ENCODE results near the gene SLC40A1.

SLC40A1 gene

DNA sequence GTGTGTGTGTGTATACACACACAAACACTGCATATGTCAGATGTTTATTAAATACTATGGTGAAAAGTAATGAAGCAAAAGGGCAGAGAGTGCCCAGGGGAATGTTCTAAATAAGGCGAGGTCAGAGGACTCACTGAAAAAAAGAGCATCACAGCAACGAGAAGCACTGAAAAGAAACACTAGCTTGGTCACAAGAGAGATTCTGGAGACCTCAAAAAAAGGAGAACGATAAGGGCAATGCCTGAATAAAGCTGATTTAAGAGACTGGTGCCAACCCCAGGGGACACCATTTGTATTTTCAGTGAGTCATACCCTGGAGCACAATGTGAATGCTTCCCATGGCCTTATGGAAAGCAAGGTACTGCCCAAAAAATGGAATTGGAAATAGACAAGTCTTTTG lies 14.5 kb downstream of the SLC40A1 start:
- no peak for DNase-seq (ENCODE audit: low read depth)

DNA sequence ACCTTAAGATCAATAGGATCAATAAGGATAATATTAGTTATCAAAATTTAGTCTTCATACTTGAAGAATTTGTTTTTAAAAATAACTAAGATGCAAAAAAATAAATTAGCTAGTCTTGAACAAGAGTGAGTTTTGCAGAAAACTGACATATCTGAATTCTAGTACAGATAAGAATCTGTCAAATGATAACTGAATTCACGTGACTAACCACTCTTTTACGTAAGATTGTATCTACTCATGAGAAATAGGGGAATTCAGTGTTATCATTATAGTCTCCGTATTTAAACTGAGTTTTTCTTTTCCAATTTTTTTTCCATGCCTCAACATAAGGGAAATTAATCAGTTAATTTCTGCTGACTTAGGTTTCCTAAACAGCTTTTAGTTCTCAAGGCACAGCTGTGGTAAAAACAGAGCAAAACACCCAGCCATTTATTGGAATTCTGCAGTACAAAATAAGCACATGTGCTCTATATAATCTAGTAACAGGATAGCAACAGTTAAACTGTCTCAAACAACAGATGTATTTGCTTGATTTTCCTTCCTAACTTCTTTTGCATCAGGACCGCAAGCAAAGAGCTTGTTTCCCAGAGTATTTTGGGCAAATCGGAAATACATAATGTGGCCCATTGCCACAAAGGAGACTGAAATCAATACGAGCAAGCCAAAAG lies 19.1 kb downstream of the SLC40A1 start:
- no peak for DNase-seq (ENCODE audit: low read depth)

DNA sequence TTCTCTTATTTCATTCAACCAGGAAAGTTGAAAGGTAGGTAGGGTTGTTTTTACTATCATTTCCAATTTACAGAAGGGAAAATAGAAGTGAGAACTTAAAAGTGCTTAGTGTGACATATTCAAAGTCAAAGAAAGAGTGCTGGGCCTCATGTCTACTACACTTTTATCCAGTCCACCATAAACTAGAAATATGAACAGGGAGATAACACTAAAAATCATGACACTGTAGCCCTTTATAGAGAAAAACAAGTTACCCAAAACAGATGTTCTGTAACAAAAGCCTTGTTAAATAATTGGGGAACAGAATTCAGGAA lies 20.4 kb downstream of the SLC40A1 start:
- DNase-seq (ENCODE audit: low read depth), result no peak

DNA sequence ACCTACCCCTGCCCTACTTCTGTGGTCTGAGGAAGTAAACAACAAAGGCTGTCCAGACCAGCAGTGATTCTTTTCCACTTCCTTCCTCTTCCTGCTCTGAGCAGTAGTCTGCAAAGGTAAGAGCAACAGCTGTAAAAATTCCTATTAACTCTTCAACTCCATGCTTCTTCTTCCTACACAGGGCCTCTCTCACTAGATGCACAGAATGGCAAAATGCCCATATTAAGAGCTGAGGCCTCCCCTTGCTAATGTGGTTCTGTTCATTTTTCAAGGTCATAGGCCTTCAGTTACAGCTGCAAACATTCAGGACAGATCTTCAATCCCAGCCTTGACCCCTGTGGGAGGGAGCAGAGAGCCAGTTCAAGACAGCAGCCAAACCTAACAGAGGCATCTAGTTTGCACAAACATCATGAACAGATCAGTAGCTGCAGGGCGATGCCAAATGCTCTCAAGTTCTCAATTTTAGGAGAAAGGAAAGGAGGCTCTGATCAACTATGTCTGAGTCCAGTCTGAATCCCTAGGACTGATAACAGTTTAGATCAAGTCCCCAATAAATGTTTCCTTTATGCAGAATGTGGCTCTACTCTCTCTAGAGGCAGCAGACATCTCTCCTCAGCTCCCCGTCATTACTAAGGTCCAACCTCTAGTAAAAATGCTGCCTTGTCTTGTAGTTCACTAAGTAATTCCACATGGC lies 20.9 kb downstream of the SLC40A1 start:
- no peak for DNase-seq (ENCODE audit: low read depth)

DNA sequence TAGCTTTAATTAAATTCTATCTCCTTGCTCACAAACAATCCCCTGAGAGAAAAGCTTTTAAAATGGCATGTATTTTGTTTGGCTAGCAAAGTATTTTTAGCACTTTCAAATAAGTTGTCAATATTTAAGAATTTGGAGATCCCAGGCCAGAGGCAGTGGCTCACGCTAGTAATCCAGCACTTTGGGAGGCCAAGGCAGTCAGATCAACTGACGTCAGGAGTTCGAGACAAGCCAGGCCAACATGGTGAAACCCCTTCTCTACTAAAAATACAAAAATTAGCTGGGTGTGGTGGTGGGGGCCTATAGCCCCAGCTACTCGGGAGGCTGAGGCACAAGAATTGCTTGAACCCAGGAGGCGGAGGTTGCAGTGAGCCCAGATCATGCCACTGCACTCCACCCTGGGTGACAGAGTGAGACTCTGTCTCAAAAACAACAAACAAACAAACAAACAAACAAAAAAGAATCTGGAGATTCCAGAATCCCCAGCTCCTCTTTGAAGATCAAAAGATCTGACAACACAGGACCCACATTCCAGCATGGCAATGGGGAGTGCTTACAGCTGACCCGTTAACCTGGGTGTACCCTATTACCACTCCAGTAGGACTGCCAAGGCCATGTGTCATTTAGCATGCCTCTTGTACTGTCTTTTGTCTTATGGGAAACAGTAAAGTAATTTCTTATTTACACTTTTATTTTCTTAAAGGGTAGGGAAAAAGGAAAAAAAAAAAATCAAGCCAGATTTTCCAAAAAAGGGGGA lies 21.9 kb downstream of the SLC40A1 start:
- DNase-seq (ENCODE audit: low read depth), result no peak

DNA sequence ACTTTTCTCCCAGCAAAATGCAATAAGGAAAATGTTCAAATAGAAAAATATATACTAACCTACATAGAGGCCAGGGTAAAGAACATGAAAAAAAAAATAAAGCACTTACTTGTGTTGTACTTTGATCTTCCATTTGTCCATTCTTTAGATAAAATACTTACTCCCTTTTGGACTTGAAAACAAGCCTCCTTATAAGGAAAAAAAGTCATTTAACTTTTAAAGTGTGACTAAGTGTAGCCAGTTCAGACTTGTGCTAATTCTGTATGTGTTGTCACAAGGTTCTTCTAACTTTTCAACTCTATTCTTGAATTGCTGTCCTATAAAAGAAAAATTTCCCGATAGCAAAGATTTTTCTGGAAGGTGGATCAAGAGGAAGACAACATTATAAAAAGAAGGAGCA lies 23.2 kb downstream of the SLC40A1 start:
- no peak for DNase-seq (ENCODE audit: low read depth)

DNA sequence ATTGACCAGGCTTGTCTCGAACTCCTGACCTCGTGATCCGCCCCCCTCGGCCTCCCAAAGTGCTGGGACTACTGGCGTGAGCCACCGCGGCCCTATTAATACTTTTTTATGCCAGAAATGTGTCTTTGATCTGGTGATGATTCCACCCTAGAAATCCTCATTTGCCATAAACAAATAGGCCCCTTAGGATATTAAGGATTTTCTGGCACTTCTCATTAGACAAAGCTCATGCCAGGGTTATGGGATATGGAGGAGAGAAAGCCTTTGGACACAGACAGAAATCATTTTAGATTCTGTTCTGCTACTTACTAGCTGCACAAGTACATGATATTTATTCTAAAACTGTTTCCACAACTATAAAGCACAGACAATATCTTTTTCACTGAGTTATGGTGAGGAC lies 24.1 kb downstream of the SLC40A1 start:
- no peak for DNase-seq (ENCODE audit: low read depth)

DNA sequence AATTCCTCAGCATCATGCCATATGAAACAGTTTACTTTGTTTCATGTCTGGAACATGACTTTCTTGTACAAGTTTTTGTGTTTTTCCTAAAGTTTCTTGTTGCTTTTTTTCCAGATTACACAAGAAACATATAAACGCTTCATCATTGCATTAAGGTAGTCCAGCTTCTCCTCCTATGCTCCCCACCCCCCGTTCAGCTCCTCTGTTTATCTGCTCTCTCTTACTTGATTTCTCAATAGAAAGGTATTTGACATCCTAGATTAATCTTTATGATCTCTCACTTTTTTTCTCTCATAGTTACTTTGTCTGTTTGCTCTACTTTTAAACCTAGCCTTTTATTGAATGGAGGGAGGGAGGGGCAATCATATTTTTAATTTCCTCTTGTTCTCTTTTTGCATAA lies 25.4 kb downstream of the SLC40A1 start:
- DNase-seq (ENCODE audit: low read depth), result no peak

DNA sequence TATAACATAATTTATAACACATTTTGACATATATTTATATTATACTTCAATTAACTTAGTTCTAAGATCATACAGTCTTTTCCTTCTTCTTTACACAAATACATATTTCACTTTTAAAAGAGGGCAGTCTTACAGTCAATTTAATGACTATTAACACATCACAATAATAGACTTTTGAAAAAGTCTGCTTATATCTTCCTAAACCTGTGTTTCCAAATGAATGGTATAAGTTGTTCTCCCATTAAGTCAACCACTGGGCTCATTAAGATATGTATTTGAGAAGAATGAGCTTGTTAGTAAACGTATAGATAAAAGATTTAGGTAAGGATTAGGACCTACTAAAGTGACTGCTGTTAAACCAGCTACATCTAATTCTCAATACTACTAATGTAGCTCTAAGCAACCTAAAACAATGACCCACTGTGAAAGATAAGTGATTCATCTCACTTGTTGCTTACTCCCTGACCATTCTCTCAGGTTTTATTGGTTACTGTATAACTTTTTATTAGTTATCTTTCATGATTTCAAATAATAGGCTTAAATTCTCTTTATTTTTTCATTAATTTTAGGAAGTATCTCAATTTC lies 27.0 kb downstream of the SLC40A1 start:
- DNase-seq (ENCODE audit: low read depth), result no peak

DNA sequence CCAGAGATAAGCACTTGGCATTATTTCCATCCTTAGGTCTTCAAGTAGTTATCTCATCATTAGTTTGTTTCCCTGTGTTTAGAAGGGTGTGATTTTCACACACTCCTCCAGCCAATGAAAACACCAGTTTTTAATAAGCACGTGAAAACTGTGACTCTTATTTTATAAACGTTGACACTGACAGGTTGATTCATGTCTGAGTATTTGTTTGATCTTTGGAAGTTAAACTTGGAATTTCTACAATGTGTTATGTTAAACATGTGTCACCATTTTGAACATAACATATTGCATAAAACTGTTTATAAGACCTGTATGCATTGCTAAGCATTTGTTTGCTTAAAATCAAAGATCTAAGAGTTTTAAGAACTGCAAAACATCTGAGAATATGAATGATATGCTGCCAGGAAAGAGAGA lies 27.6 kb downstream of the SLC40A1 start:
- no peak for DNase-seq (ENCODE audit: low read depth)

DNA sequence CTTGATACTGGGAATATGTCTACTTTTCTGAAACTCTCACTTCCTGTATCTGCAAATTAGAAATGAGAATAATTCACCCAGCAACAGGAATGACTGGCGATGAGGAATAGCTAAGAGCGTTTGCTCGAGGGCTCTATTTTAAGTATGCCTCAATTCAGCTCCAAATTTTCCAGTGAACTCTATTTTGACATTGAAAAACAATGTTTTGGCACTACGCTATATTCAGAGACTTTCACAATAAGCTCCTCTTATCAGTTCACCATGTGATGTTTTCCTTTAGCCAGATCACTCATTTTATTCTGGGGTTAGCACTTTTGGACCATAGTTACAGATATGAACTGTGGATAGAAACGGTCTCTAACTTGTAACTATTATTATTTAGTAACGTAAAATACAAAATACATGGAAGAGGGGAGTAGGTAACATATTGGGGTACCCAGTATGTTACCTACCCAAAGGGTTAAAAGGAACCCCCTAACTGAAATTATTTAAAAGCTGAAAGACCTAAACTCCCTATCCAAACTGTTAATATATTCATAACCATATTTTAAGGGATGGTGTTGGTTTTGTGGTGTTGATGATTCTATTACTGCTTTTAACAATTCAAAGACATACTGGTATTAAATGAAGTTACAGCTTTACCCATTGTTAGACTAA lies 28.1 kb downstream of the SLC40A1 start:
- no peak for DNase-seq (ENCODE audit: low read depth)

DNA sequence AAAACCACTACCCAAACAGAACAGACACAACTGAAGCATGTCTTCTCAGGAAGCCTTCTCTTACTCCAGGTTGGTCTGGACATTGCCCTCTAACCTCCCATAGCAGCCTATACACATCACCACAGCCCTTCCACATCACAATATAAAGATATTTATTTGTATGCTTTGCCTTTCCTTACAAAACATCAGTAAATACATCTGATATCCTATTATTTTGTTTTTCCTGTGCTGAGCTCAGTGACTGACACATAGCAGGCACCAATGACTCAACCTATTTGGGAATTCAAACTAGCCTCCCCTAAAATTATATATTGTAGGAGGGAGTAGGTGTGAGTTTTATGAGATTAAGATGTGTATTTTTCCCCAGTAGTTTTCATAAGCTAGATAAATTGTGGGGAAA lies 28.8 kb downstream of the SLC40A1 start:
- DNase-seq (ENCODE audit: low read depth), result no peak

DNA sequence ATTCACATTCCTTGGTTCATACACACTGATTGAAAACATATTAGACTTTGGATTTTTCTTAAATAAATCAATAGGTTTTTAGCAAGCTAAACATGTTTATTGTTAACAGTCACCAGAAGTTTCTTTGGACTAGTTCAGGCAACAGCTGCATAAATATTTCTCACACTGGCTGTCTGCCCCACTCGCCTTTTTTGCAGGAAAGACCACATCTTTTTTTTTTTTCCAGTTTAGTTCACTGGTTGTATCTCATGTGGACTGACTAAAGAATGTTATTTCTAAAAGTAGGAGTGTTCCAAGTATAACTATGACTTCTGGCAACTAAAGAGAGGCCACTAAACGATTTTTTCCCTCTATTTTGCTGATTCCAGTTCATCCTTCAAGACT lies 31.1 kb downstream of the SLC40A1 start:
- DNase-seq (ENCODE audit: low read depth), result no peak

DNA sequence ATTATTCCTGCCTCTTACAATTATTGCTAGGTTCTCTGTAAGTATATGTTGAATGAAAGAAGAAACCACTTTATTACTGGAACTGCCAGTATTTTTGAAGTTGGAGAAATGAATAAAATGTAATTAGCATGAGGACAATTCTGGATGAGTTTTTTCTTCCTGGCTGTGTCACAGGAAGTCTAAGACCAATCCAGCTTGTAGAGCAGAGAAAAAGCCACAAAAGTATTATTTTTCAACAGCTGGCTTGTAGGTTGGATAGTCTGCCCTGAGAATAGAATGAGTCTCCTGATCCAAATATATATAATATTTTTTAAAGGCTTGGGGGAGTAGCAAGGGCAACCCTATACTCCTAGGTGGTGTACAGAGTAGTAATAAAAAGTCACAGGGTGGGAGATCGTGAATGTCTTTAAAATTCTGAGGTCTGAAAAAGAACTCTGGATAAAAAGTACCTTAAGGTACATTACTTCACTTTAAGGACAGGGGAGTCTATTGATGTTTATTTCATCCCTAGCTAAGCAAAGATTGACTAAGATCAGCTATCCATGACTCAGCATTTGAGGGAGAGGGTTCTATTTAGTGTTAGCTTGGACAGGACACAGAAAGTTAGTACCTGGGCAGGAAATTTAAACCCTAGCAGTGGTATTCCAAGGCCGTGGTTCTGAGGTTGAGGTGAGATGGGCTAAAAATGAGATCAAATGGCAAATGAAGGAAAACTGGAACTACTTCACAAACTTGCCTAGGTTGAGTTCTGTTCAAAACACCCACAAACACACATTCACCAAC lies 31.7 kb downstream of the SLC40A1 start:
- no peak for DNase-seq (ENCODE audit: low read depth)

DNA sequence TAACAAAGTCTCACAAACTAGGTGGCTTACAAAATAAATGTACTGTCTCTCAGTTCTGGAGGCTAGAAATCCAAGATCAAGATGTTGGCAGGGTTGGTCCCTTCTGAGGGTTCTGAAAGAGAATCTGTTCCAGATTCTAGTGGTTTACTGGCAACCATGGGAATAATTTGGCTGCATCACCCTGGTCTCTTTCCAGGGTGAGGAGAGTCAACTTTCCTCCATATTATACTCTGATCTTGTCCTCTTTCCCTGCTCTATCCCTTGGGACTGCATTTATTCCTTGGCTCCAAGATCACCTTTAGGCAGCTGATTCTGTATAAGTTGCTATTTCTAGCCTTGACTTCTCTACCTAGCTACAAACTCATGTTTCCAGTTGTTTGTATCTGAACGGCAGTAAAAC lies 35.2 kb downstream of the SLC40A1 start:
- DNase-seq (ENCODE audit: low read depth), result no peak

DNA sequence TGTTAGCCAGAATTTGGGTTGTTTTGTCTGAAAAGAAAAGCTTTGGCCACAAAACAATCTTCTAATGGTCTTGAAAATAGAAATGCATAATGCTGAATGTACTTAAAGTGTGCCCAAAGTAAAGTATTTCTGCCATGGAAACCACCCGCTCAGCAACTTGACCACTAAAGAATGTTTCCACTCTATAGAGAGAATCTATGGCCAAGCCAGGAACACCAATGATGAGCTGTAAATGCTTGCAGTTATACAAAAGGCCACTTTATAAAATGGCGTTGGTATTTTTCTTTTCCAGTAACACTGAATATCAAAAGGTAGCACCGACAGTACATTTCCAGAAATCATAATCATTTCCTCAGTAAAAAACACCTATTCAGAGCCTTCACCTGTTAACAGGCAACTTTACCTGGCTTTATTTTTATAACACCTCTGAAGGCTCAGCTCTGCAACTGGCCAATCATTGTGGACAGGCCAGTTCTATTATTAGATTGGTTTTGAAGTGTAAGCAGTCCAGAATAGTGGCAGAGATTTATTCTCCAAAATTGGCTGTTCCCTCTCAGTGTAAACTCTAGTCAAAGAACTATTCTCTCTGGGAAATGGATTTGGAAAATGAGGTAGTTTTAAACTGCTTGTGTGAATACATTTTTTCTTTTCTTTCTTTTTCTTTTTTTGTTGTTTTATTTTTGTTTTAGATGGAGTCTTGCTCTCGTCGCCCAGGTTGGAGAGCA lies 36.1 kb downstream of the SLC40A1 start:
- no peak for DNase-seq (ENCODE audit: low read depth)

DNA sequence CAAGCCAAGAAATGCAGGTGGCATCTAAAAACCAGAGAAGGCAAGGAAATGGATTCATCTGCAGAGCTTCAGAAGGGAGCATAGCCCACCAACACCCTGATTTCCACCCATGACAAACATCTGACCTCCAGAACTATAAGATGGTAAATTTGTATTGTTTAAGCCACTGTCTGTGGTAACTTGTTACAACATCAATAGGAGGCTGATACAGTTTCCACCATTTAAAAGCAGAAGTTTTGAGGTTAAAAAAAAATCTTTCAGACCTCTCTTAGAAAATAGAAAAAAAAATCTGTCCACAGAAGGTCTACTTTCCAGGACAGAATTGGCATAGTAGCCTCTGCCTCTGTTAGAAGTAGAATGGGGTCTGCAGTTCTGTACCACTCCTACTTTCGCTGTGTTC lies 37.2 kb downstream of the SLC40A1 start:
- DNase-seq (ENCODE audit: low read depth), result no peak

DNA sequence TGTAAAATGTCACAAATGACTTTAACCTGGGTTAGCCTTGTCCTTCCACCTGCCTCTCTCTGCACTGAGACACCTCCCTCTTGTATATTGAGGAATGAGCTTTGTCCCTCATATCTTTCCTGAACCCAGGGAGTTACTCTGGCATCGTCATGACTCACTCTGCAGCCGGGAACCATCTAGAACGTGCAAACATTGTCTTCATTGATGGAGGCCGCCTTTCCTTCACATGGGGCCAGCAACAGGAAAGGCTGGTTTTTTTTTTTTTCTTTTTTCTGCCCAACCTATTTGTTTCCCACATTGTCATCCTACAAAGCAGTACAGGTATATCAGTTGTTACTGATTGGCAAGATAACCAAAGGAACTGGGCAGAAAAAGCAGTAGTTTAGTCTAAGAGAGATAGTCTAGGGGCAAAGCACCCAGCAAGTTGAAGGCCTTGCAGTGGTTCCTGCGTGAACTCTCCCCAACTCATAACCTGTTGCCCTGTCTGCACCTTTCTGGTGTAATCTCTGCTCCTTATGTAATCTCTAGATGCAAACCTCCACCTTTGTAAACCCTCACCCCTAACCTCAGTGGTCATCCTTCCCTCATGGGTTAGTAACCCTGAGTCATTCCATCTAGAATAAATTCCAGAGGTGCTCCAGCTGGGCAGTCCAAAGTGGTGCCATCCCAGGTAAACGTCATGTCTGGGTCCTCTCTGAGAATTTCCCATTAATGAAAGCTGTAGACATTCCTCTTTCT lies 38.3 kb downstream of the SLC40A1 start:
- no peak for DNase-seq (ENCODE audit: low read depth)

DNA sequence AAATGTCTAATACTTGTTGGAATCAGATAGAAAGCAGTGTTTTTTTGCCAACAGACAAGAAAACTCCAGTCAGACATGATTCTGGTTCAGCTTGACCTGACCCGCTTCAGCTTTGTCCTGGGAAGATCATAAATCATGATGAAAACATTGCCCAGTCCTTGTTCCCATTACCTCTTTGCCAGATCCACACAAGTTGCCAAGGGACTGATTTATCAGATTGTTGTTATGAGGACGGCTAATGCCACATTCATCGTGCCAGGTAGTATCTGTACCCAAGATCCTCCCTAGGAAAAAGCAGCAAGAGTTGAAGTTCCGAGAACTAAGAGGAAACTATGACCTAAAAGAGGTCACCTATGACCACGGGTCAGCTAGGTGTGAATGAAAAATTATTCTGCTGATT lies 39.0 kb downstream of the SLC40A1 start:
- DNase-seq (ENCODE audit: low read depth), result no peak

DNA sequence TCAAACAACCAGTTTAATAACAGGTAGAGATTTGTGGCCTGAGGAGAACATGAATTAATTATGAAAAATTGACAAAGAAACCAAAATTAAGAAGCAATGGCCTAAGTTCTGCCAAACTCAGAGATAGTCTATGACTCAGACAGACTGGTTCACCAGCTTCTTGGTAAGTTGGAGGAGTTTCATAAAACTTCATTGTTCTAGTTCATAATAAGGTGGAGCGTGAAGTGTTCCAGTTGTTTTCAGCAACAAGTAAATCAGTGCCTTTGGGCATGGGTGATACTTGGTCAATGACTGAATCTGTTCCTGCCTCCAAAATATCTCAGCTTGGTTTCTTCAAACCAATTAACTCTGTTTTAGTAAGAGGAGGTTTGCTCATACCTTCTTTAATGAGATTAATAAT lies 40.0 kb downstream of the SLC40A1 start:
- no peak for DNase-seq (ENCODE audit: low read depth)

Measured in activated T-cell treated with anti-CD3 and anti-CD28 coated beads for 24 hours (primary cell).